GM12878 (cell line): ENCODE results near the gene GAS2L1. TPM values are rescaled to one million over a fixed set of nuclear protein-coding genes. Genes with fewer than 3 reads are reported as not detected.

Source experiments
- ATAC-seq: fragments of 200-7000 bp; cut with Tn5 transposase; 3 replicates; pipeline ENCODE4 v1.9.1; 2020; ENCODE audit warnings: mild to moderate bottlenecking, moderate library complexity
- BruUV-seq: library from RNA; stranded (reverse); fragments of 400-500 nt; replicated peaks from 2 replicates; lab custom pipeline; 2021; lab: Mats Ljungman, UMichigan
- CTCF ChIA-PET: fragments of 300-600 bp; sonication (Branson Sonifier 250); formaldehyde crosslinking; extraction: SDS; loops from one replicate; lab custom pipeline; 2021; ENCODE audit warnings: inconsistent platforms; lab: Yijun Ruan, JAX
- POLR2A ChIA-PET: fragments of 350-600 bp; formaldehyde crosslinking; extraction: SDS; loops from one replicate; lab custom pipeline; 2021; ENCODE audit warnings: inconsistent platforms; lab: Charles Lee
- RAD21 ChIA-PET: fragments of 300-600 bp; sonication (Branson Sonifier 250); formaldehyde crosslinking; loops from one replicate; lab custom pipeline; 2023; ENCODE audit warnings: antibody characterized with exemption; ENCODE audit not compliant: unreplicated experiment; lab: Charles Lee
- SMC1A ChIA-PET: fragments of 300-600 bp; sonication (Branson Sonifier 250); formaldehyde crosslinking; loops from one replicate; lab custom pipeline; 2023; ENCODE audit not compliant: unreplicated experiment, uncharacterized antibody; lab: Charles Lee
- DNase-seq: peaks from one replicate; pipeline ENCODE4 v3.0.0-alpha.2; 2011; ENCODE audit warnings: low read depth, low spot score
- FAIRE-seq: peaks from 3 replicates; lab custom pipeline; 2011; peaks lifted over from hg19 to GRCh38; lab: Jason Lieb, UNC
- H2AFZ ChIP-seq: 2 replicates; pipeline ENCODE4 v1.6.0; 2011; ENCODE audit warnings: low read depth, low read length, control low read depth; ENCODE audit not compliant: control insufficient read depth
- H3K27ac ChIP-seq: 2 replicates; pipeline ENCODE4 v1.5.1; 2011; ENCODE audit warnings: control low read depth; ENCODE audit not compliant: control insufficient read depth, insufficient read depth
- H3K27me3 ChIP-seq, 2 experiments: replicated peaks in 1 of 2; 2 replicates each; pipeline versions ENCODE4 v1.6.0 to v1.6.1; 2011; ENCODE audit warnings: low read length in 1 of 2; ENCODE audit not compliant: control insufficient read depth in 2 of 2, insufficient read depth in 2 of 2
- H3K36me3 ChIP-seq, 2 experiments: 2 replicates each; pipeline ENCODE4 v1.5.1; 2011; ENCODE audit warnings: low read length in 1 of 2; ENCODE audit not compliant: control insufficient read depth in 2 of 2, insufficient read depth in 2 of 2
- H3K4me1 ChIP-seq: 2 replicates; pipeline ENCODE4 v1.6.1; 2011; ENCODE audit warnings: mild to moderate bottlenecking, low read length, moderate library complexity, mixed read lengths; ENCODE audit not compliant: control insufficient read depth, insufficient read depth
- H3K4me2 ChIP-seq: 2 replicates; pipeline ENCODE4 v1.6.0; 2011; ENCODE audit warnings: control low read depth; ENCODE audit not compliant: control insufficient read depth, insufficient read depth
- H3K4me3 ChIP-seq: fragments of 200-600 bp; sonication (generic); 2 replicates; pipeline ENCODE4 v1.5.1; 2016
- H3K79me2 ChIP-seq: 2 replicates; pipeline ENCODE4 v1.6.0; 2011; ENCODE audit warnings: low read length; ENCODE audit not compliant: control insufficient read depth, insufficient read depth
- H3K9ac ChIP-seq: 2 replicates; pipeline ENCODE4 v1.8.0; 2011; ENCODE audit warnings: low read length, control low read depth, mixed read lengths; ENCODE audit not compliant: control insufficient read depth, insufficient read depth
- H3K9me3 ChIP-seq: replicated peaks from 3 replicates; pipeline ENCODE4 v1.5.1; 2011; ENCODE audit warnings: mild to moderate bottlenecking, low read length; ENCODE audit not compliant: control insufficient read depth, insufficient read depth
- H4K20me1 ChIP-seq: 2 replicates; pipeline ENCODE4 v1.6.0; 2011; ENCODE audit not compliant: control insufficient read depth, insufficient read depth
- BHLHE40 ChIP-seq, 2 experiments: fragments of 450-650 bp in 1 of 2; IDR thresholded peaks; 2 replicates each; pipeline ENCODE4 v1.6.1; 2011 to 2017; ENCODE audit warnings: low read depth in 2 of 2, borderline replicate concordance in 1 of 2, improper control_type of control experiment in 1 of 2, low read length in 1 of 2, mild to moderate bottlenecking in 1 of 2
- GABPA ChIP-seq: IDR thresholded peaks from 2 replicates; pipeline ENCODE4 v1.6.1; 2014; ENCODE audit warnings: antibody characterized with exemption, low read depth, mild to moderate bottlenecking, inconsistent platforms
- HDGF ChIP-seq: fragments of 450-650 bp; IDR thresholded peaks from 2 replicates; pipeline ENCODE4 v1.6.1; 2016; ENCODE audit warnings: antibody characterized with exemption
- MEF2A ChIP-seq: IDR thresholded peaks from 2 replicates; pipeline ENCODE4 v1.6.1; 2011; ENCODE audit warnings: low read depth, mild to moderate bottlenecking, low read length, moderate library complexity; ENCODE audit not compliant: insufficient read depth
- NFIC ChIP-seq: IDR thresholded peaks from 2 replicates; pipeline ENCODE4 v1.6.1; 2012; ENCODE audit warnings: low read depth, mild to moderate bottlenecking, inconsistent platforms, low read length, moderate library complexity
- NFYB ChIP-seq: IDR thresholded peaks from 2 replicates; pipeline ENCODE4 v1.6.1; 2011; ENCODE audit warnings: low read depth, mild to moderate bottlenecking, low read length, improper control_type of control experiment, moderate library complexity; ENCODE audit not compliant: insufficient read depth
- PAX8 ChIP-seq: fragments of 450-650 bp; IDR thresholded peaks from 2 replicates; pipeline ENCODE4 v1.6.1; 2017; ENCODE audit warnings: mild to moderate bottlenecking, moderate library complexity
- POLR2AphosphoS5 ChIP-seq: IDR thresholded peaks from 2 replicates; pipeline ENCODE4 v1.6.1; 2011; ENCODE audit warnings: mild to moderate bottlenecking, low read length, inconsistent platforms
- SRF ChIP-seq, 2 experiments: IDR thresholded peaks; 2 replicates each; pipeline ENCODE4 v1.6.1; 2011; ENCODE audit warnings: low read depth in 2 of 2, low read length in 2 of 2, mild to moderate bottlenecking in 1 of 2, moderate library complexity in 1 of 2
- SUZ12 ChIP-seq: fragments of 200-600 bp; sonication (generic); IDR thresholded peaks from one replicate; pipeline ENCODE4 v1.6.1; 2018; ENCODE audit warnings: antibody characterized with exemption, mild to moderate bottlenecking; ENCODE audit not compliant: unreplicated experiment
- TCF3 ChIP-seq: IDR thresholded peaks from 2 replicates; pipeline ENCODE4 v1.6.1; 2012; ENCODE audit warnings: low read depth, mild to moderate bottlenecking, low read length, borderline replicate concordance; ENCODE audit not compliant: insufficient read depth
- ZNF622 ChIP-seq: fragments of 450-650 bp; IDR thresholded peaks from 2 replicates; pipeline ENCODE4 v1.6.1; 2017; ENCODE audit warnings: mild to moderate bottlenecking, inconsistent platforms
- WGBS: methylation state at CpG from one replicate; pipeline ENCODE4 v1.1.6; 2016; ENCODE audit warnings: low lambda C conversion rate; ENCODE audit not compliant: insufficient replicate concordance, insufficient coverage; ENCODE audit errors: missing lambda C conversion rate; 5-methylcytosine and 5-hydroxymethylcytosine counted together
- in situ Hi-C: fragments of 300-500 bp; cut with MboI; formaldehyde crosslinking; loops from 9 replicates; pipeline ENCODE4 v1.14.3; 2018; ENCODE audit warnings: mixed read lengths
- intact Hi-C: fragments of 100-400 bp; cut with micrococcal nuclease; formaldehyde crosslinking; loops from one replicate; pipeline ENCODE4 v1.14.2; 2022; ENCODE audit not compliant: unreplicated experiment
- polyA plus RNA-seq, 11 experiments: library from polyadenylated mRNA; depleted of rRNA in 4 of 11; unstranded in 6 of 11; stranded (reverse) in 5 of 11; fragments of >200 nt; fragmentation: Nextera tagmentation in 4 of 11; fragmentation: Illumina TruSeq in 1 of 11; extraction: Ambion mirVana in 4 of 11; extraction: Trizol in 1 of 11; gene quantifications; 1 replicate in 1 of 11; 2 replicates in 10 of 11; pipeline versions ENCODE4 v1.2.1 to v1.2.3, GENCODE V29; 2011 to 2016; ENCODE audit warnings: inconsistent platforms in 2 of 11, missing spikeins in 2 of 11, low read depth in 1 of 11
- total RNA-seq, 4 experiments: library from RNA; depleted of rRNA in 3 of 4; stranded (reverse); fragments of >200 nt in 3 of 4; fragmentation: Illumina TruSeq in 1 of 4; extraction: Trizol in 1 of 4; gene quantifications; 2 replicates each; pipeline versions ENCODE4 v1.2.1 to v1.2.3, GENCODE V29; 2013 to 2021
- TF ChIP-seq, protein P1 (sequence below): IDR thresholded peaks from 2 replicates; pipeline ENCODE4 v1.6.1; 2011; ENCODE audit warnings: low read depth, mild to moderate bottlenecking, low read length, moderate library complexity, borderline replicate concordance; ENCODE audit errors: extremely low read depth
- TF ChIP-seq, protein P2 (sequence below): fragments of 450-650 bp; IDR thresholded peaks from 2 replicates; pipeline ENCODE4 v1.6.1; 2014; ENCODE audit warnings: mild to moderate bottlenecking

The GAS2L1 gene
- total and polyA plus RNA-seq, 10 of the 15 experiments (the other 5 are each of a cell fraction or from before 2014, with no cell fraction given): 0.03 to 0.13 TPM; not detected in 8

DNA sequence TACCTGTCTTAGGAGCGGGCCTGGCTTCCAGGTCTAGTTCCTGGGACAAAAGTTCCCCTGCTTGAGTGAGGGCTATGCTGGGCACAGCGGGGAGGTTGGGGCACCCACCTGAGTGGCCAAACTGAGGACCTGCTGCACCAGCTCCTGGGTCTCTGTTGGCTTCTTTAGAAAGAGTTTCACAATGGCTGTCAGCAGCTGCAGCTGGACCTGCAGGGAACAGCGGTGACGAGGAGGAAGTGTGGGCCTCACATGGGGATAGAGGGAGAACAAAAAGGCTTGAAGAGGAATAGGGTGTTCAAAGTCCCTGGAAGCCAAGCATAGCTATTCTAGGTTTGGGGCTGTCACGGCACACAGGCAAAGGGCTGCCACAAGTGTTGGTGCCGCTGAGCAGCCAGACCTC, 35.7 kb downstream of the GAS2L1 start (continued):
- TF ChIP-seq SUZ12 (no peak), NFIC (no peak), SRF (IDR thresholded peaks at IDR 0.05; ENCODE audit: low read depth in 2 of 2, low read length in 2 of 2) (no peak), BHLHE40 (IDR thresholded peaks at IDR 0.05; ENCODE audit: borderline replicate concordance in 1 of 2, low read depth in 2 of 2, low read length in 1 of 2) (no peak)
- TF ChIP-seq, protein P1, sequence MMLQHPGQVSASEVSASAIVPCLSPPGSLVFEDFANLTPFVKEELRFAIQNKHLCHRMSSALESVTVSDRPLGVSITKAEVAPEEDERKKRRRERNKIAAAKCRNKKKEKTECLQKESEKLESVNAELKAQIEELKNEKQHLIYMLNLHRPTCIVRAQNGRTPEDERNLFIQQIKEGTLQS: no peak

DNA sequence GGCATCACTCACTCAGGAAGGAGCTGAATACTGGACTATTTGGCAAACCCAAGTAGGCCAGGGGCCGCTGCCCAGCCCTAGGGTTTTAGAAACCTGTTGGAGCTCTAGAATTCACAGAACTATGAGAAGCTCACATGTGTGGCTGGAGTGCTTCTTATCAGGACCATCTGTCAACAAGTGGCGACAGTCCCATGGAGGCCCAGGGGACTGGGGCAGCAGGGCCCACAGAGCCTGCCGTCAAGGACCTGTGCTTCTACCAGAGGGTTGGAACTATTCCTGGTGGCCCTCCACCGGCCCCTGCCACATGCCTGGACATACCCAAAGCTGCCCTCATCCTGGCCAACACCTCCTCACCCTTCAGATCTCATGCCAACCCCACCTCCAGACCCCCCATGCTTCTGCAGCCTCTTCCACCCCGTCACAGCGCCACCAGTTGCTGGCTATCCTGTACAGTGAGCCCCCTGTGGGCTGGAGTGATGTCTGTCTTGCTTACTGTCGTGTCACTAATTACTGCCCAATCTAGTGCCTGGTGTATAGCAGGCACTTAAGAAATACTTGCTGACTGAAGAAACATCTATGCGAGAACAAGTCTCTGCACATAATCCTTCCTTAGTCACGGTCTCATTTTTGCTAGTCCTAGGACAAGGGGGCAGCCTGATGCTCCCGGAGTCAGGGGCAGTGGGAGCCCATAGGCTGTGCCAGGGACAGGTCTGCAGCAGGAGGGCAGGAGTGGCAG, 36.3 kb downstream of the GAS2L1 start:
- no peak overlapping the region for H3K27ac ChIP-seq
- no peak overlapping the region for H2AFZ ChIP-seq
- H3K36me3 ChIP-seq: peaks cover 35 to 56% of the 10 kb centered on the region in 2 experiments
- POLR2A ChIA-PET: no interaction called here
- H3K9ac ChIP-seq: no peak overlapping the region
- H3K4me2 ChIP-seq: no peak overlapping the region
- H3K4me1 ChIP-seq: no peaks in the 10 kb centered on the region
- in situ Hi-C loops (no loop called here), intact Hi-C loops (no loop called here)
- SMC1A ChIA-PET: no interaction called here
- no peaks in the 10 kb centered on the region for H3K9me3 ChIP-seq
- H3K4me3 ChIP-seq: no peak overlapping the region
- BruUV-seq: no TSS peak
- RAD21 ChIA-PET: no interaction called here
- no peaks in the 10 kb centered on the region for H3K79me2 ChIP-seq
- no peaks in the 10 kb centered on the region; the same call in 1 of the 2 replicates for H4K20me1 ChIP-seq
- H3K27me3 ChIP-seq: no peaks in the 10 kb centered on the region
- ATAC-seq: no peak
- TF ChIP-seq MEF2A (no peak), POLR2AphosphoS5 (no peak), PAX8 (no peak), TCF3 (no peak), HDGF (no peak), ZNF622 (no peak), NFYB (no peak), GABPA (no peak)
- TF ChIP-seq, protein P2, sequence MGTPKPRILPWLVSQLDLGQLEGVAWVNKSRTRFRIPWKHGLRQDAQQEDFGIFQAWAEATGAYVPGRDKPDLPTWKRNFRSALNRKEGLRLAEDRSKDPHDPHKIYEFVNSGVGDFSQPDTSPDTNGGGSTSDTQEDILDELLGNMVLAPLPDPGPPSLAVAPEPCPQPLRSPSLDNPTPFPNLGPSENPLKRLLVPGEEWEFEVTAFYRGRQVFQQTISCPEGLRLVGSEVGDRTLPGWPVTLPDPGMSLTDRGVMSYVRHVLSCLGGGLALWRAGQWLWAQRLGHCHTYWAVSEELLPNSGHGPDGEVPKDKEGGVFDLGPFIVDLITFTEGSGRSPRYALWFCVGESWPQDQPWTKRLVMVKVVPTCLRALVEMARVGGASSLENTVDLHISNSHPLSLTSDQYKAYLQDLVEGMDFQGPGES: no peak
- FAIRE-seq: no peak
- no peak for DNase-seq
- CTCF ChIA-PET: no interaction called here
- 96% methylated on average over 10 of the region's 10 CpGs for WGBS
